Keratinocyte (primary cell): ENCODE data around the gene RARRES1.

Experiments used
- CTCF ChIP-seq, 3 experiments: IDR thresholded peaks in 1 of 3; conservative IDR thresholded peaks in 1 of 3; optimal IDR thresholded peaks in 1 of 3; 2 replicates in 2 of 3; 3 replicates in 1 of 3; pipeline versions ENCODE3 to v1.5.1; 2011; ENCODE audit warnings: low read length in 3 of 3, mild to moderate bottlenecking in 3 of 3, moderate library complexity in 2 of 3, control low read depth in 1 of 3, inconsistent platforms in 1 of 3; ENCODE audit not compliant: insufficient read depth in 2 of 3; ENCODE audit errors: extremely low read depth in 1 of 3
- EZH2 ChIP-seq: IDR thresholded peaks from one replicate; pipeline ENCODE4 v1.6.1; 2012; ENCODE audit warnings: inconsistent platforms, mild to moderate bottlenecking, low read length, moderate library complexity

- no peak for TF ChIP-seq CTCF (optimal IDR thresholded peaks at IDR 0.05 in 1 of 3, IDR thresholded peaks at IDR 0.05 in 1 of 3, conservative IDR thresholded peaks at IDR 0.05 in 1 of 3; ENCODE audit: extremely low read depth in 1 of 3, insufficient read depth in 2 of 3, low read length in 3 of 3)
- TF ChIP-seq EZH2: no peak
Observed at GRCh38 chr3:158775426-158776410, 43.5 kb upstream of the RARRES1 start.
